Neuronal stem cell (in vitro differentiated cells): ENCODE data around the gene TLCD3A.

ENCODE experiments used
- DNase-seq: peaks from one replicate; pipeline ENCODE4 v3.0.0-alpha.2; 2013; ENCODE audit warnings: low spot score
- H2AFZ ChIP-seq: one replicate; pipeline ENCODE4 v1.6.1; 2013; ENCODE audit warnings: mild to moderate bottlenecking, low read length, inconsistent platforms
- H2AK5ac ChIP-seq: 2 replicates; pipeline ENCODE4 v1.6.1; 2013; ENCODE audit warnings: low read depth, mild to moderate bottlenecking, inconsistent platforms, low read length, moderate library complexity, mixed read lengths
- H2BK120ac ChIP-seq: 2 replicates; pipeline ENCODE4 v1.6.1; 2013; ENCODE audit warnings: low read depth, mild to moderate bottlenecking, inconsistent platforms, low read length, moderate library complexity, mixed read lengths
- H2BK12ac ChIP-seq: one replicate; pipeline ENCODE4 v1.6.1; 2013; ENCODE audit warnings: low read length, inconsistent platforms
- H2BK15ac ChIP-seq: 2 replicates; pipeline ENCODE4 v1.6.1; 2013; ENCODE audit warnings: mild to moderate bottlenecking, low read length, inconsistent platforms, mixed read lengths
- H2BK5ac ChIP-seq: one replicate; pipeline ENCODE4 v1.6.1; 2013; ENCODE audit warnings: inconsistent platforms, mild to moderate bottlenecking, low read length, moderate library complexity
- H3K14ac ChIP-seq: one replicate; pipeline ENCODE4 v1.6.1; 2013; ENCODE audit warnings: low read length, inconsistent platforms
- H3K18ac ChIP-seq: 2 replicates; pipeline ENCODE4 v1.6.1; 2013; ENCODE audit warnings: low read length, inconsistent platforms
- H3K23ac ChIP-seq: 2 replicates; pipeline ENCODE4 v1.6.1; 2013; ENCODE audit warnings: low read depth, mild to moderate bottlenecking, mixed read lengths, low read length, inconsistent platforms; ENCODE audit not compliant: poor library complexity
- H3K27ac ChIP-seq: replicated peaks from 3 replicates; pipeline ENCODE4 v1.5.1; 2013; ENCODE audit warnings: low read length, inconsistent platforms
- H3K27me3 ChIP-seq, 3 experiments: 2 replicates each; pipeline ENCODE4 v1.6.1; 2013; ENCODE audit warnings: low read length in 3 of 3, mild to moderate bottlenecking in 2 of 3, inconsistent platforms in 1 of 3, low read depth in 1 of 3, mixed read lengths in 1 of 3, moderate library complexity in 1 of 3; ENCODE audit not compliant: control insufficient read depth in 3 of 3, insufficient read depth in 3 of 3
- H3K36me3 ChIP-seq, 2 donors: replicated peaks in 1 of 2; 2 replicates each; pipeline ENCODE4 v1.6.1; 2013; ENCODE audit warnings: low read length in 2 of 2; ENCODE audit not compliant: control insufficient read depth in 2 of 2, insufficient read depth in 2 of 2
- H3K4ac ChIP-seq: 2 replicates; pipeline ENCODE4 v1.6.1; 2013; ENCODE audit warnings: inconsistent platforms, mild to moderate bottlenecking, low read length, moderate library complexity
- H3K4me1 ChIP-seq, 2 donors: 1 replicate in 1 of 2; 2 replicates in 1 of 2; pipeline ENCODE4 v1.6.1; 2013; ENCODE audit warnings: low read length in 2 of 2, low read depth in 1 of 2; ENCODE audit not compliant: control insufficient read depth in 2 of 2, insufficient read depth in 1 of 2
- H3K4me2 ChIP-seq: one replicate; pipeline ENCODE4 v1.6.1; 2013; ENCODE audit warnings: mild to moderate bottlenecking, low read length, inconsistent platforms; ENCODE audit not compliant: insufficient read depth, poor library complexity, severe bottlenecking
- H3K4me3 ChIP-seq, 2 donors: 2 replicates each; pipeline ENCODE4 v1.5.1; 2013; ENCODE audit warnings: low read length in 2 of 2, mild to moderate bottlenecking in 2 of 2, inconsistent platforms in 1 of 2, moderate library complexity in 1 of 2
- H3K79me1 ChIP-seq: one replicate; pipeline ENCODE4 v1.6.1; 2013; ENCODE audit warnings: low read depth, mild to moderate bottlenecking, inconsistent platforms, low read length, moderate library complexity
- H3K9ac ChIP-seq: one replicate; pipeline ENCODE4 v1.6.1; 2013; ENCODE audit warnings: mild to moderate bottlenecking, low read depth, low read length, inconsistent platforms; ENCODE audit not compliant: poor library complexity
- H3K9me3 ChIP-seq, 2 donors: replicated peaks in 1 of 2; 2 replicates each; pipeline versions ENCODE3 to v1.6.1; 2013; ENCODE audit warnings: low read length in 2 of 2, mild to moderate bottlenecking in 2 of 2, inconsistent platforms in 1 of 2, low read depth in 1 of 2, mixed read lengths in 1 of 2, moderate library complexity in 1 of 2; ENCODE audit not compliant: control insufficient read depth in 2 of 2, insufficient read depth in 1 of 2
- H4K8ac ChIP-seq: one replicate; pipeline ENCODE4 v1.6.1; 2013; ENCODE audit warnings: low read depth, mild to moderate bottlenecking, inconsistent platforms, low read length, moderate library complexity
- H4K91ac ChIP-seq: one replicate; pipeline ENCODE4 v1.6.1; 2013; ENCODE audit warnings: low read length, low read depth, mild to moderate bottlenecking, inconsistent platforms; ENCODE audit not compliant: poor library complexity
- WGBS, 2 donors: extraction: QIAGEN DNeasy Blood & Tissue Kit; methylation state at CpG; one replicate each; pipeline ENCODE4 v1.1.7; 2013; ENCODE audit warnings: missing lambda C conversion rate in 2 of 2, mixed read lengths in 1 of 2; ENCODE audit not compliant: insufficient read length in 2 of 2, insufficient replicate concordance in 1 of 2; ENCODE audit errors: extremely low coverage in 2 of 2; 5-methylcytosine and 5-hydroxymethylcytosine counted together

The TLCD3A gene

DNA sequence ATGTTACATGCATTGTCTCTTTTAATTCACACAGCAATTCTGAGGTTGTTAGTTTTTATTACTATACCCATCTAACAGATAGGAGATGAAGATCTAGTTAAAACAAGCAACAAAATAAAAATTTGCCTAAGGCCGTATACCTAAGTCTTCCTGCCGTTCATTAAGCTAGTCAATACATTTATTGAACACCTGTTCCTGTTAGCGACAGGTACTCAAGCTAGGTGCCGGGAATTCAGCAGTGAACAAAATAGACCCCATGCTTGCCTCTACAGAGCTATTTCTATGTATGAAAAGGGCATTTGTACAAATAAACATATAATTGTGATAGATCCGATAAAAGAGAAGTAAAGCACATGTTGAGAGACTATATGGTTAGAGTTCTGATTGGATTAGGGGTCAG lies 14.3 kb upstream of the TLCD3A start:
- WGBS, 2 donors: no CpG with 5 or more reads among the region's 5 CpGs

DNA sequence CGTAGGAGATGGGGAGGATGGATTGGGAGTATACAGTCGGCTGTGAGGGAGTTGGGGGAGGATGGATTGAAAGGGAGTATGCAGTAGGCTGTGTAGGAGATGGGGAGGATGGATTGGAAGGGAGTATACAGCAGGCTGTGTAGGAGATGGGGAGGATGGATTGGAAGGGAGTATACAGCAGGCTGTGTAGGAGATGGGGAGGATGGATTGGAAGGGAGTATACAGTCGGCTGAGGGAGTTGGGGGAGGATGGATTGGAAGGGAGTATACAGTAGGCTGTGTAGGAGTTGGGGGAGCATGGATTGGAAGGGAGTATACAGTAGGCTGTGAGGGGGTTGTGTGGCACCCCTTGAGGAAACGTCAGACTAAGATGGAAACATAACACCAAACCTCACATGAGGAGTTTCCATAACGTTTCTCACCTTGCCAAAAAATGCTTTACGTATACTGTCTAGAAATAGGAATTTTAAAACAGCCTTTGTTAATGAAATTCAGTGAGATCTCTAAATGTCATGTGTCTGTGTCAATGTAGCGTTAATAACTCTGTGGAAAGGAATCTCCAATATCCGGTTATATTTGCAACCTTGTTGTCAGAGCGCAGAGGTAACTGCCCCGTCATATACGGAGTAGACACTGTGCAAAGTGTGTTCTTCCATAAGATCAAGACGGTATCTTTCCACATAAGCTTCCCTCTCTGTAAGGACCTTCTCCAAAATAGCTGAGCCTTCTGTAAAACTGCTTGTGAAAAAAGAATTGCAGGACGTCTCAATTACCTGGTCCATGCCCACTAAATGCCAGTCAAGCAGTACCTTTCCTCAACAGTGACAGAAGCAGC lies 11.5 kb upstream of the TLCD3A start:
- Histone ChIP-seq H3K4me1 (peaks cover 0 to 2% of the 10 kb centered on the region in 2 donors), H2BK15ac (no peak overlapping the region), H4K91ac (no peak overlapping the region), H3K14ac (no peak overlapping the region), H3K23ac (peak overlapping the region; percentile 43), H3K9ac (no peak overlapping the region), H2AK5ac (no peak overlapping the region), H4K8ac (no peak overlapping the region), H3K27ac (no peak overlapping the region), H2BK5ac (no peak overlapping the region), H3K9me3 (no peaks in the 10 kb centered on the region), H3K4ac (no peak overlapping the region), H3K36me3 (peaks cover 6 to 14% of the 10 kb centered on the region in 2 donors), H3K27me3 (no peaks in the 10 kb centered on the region), H3K4me2 (no peak overlapping the region), H2AFZ (no peak overlapping the region), H3K79me1 (peaks cover 2% of the 10 kb centered on the region), H2BK120ac (no peak overlapping the region), H3K4me3 (no peak overlapping the region), H2BK12ac (no peak overlapping the region), H3K18ac (no peak overlapping the region)
- 100% methylated on average over 2 of the region's 13 CpGs; no CpG with 5 or more reads in 1 of the 2 donors for WGBS, 2 donors
- DNase-seq: no peak

More for the DNA sequence above, 14.3 kb upstream of the TLCD3A start:
- Histone ChIP-seq H2BK12ac (no peak overlapping the region), H3K14ac (no peak overlapping the region), H3K4me1 (peaks cover 0 to 3% of the 10 kb centered on the region in 2 donors), H3K9ac (no peak overlapping the region), H2BK120ac (no peak overlapping the region), H4K91ac (no peak overlapping the region), H2BK15ac (no peak overlapping the region), H4K8ac (no peak overlapping the region), H3K18ac (no peak overlapping the region), H3K79me1 (peaks cover 8% of the 10 kb centered on the region), H3K9me3 (no peaks in the 10 kb centered on the region), H3K23ac (no peak overlapping the region), H3K4me3 (no peak overlapping the region), H3K36me3 (peaks cover 6 to 14% of the 10 kb centered on the region in 2 donors), H2AK5ac (no peak overlapping the region), H3K4ac (no peak overlapping the region), H2AFZ (no peak overlapping the region), H2BK5ac (no peak overlapping the region), H3K4me2 (no peak overlapping the region), H3K27me3 (no peaks in the 10 kb centered on the region), H3K27ac (no peak overlapping the region)
- DNase-seq: no peak

DNA sequence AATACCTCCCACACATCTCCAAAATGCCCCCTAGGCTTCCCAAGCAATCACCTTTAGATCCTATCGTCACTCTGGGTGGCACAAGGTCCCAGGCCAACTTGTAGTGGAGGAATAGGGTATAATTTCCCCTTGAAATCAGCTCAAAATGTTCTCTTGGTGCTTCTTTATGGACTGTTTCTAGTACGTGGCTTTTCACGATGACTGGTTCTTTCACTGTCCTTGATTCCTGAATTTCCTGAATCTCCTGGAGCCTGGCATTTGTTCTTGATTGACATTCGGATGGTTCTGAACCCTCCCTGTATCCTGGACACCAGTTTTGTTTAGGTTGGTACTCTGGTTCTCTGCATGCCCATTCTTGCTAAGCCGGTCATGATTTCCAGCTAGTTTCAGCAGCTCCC lies 10.9 kb upstream of the TLCD3A start:
- DNase-seq: no peak
- WGBS, 2 donors: no CpG with 5 or more reads among the region's 5 CpGs
- Histone ChIP-seq H2BK15ac (no peak overlapping the region), H3K4me1 (peaks cover 0 to 3% of the 10 kb centered on the region in 2 donors), H3K14ac (no peak overlapping the region), H2BK5ac (no peak overlapping the region), H3K27me3 (no peaks in the 10 kb centered on the region), H4K91ac (no peak overlapping the region), H2AFZ (no peak overlapping the region), H2AK5ac (no peak overlapping the region), H3K4me3 (no peak overlapping the region), H2BK12ac (no peak overlapping the region), H3K9ac (no peak overlapping the region), H3K9me3 (no peaks in the 10 kb centered on the region), H3K23ac (no peak overlapping the region), H3K4me2 (no peak overlapping the region), H3K4ac (no peak overlapping the region), H3K79me1 (peaks cover 2% of the 10 kb centered on the region), H3K18ac (no peak overlapping the region), H3K36me3 (peaks cover 6 to 14% of the 10 kb centered on the region in 2 donors), H3K27ac (no peak overlapping the region), H4K8ac (no peak overlapping the region), H2BK120ac (no peak overlapping the region)

DNA sequence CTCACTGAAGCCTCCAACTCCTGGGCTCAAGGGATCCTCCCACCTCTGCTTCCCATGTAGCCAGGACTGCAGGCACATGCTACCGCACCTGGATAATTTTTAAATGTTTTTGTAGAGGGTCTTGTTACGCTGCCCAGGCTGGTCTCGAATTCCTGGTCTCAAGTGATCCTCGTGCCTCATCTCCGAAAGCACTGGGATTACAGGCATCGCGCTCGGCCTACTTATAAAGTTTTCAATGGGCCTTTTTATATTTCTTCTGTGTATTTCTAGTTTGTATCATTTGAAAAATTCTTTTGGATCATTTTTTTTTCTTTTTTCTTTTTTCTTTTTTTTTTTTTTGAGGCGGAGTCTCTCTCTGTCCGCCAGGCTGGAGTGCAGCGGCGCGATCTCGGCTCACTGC lies 7.3 kb upstream of the TLCD3A start:
- Histone ChIP-seq H3K9ac (no peak overlapping the region), H2BK120ac (no peak overlapping the region), H2BK15ac (no peak overlapping the region), H2BK5ac (no peak overlapping the region), H3K18ac (no peak overlapping the region), H3K23ac (no peak overlapping the region), H2AFZ (no peak overlapping the region), H3K36me3 (peaks cover 3 to 10% of the 10 kb centered on the region in 2 donors), H3K4me3 (no peak overlapping the region), H3K9me3 (no peaks in the 10 kb centered on the region), H3K27me3 (no peaks in the 10 kb centered on the region), H3K4ac (no peak overlapping the region), H3K4me2 (no peak overlapping the region), H2AK5ac (no peak overlapping the region), H2BK12ac (no peak overlapping the region), H3K27ac (no peak overlapping the region), H4K91ac (no peak overlapping the region), H3K14ac (no peak overlapping the region), H4K8ac (no peak overlapping the region), H3K4me1 (peaks cover 0 to 7% of the 10 kb centered on the region in 2 donors), H3K79me1 (peaks cover 2% of the 10 kb centered on the region)
- no peak for DNase-seq
- no CpG with 5 or more reads among the region's 14 CpGs for WGBS, 2 donors
